K562 (cell line): Measurements from ENCODE around the gene BDH2. TPM values are rescaled to one million over a fixed set of nuclear protein-coding genes. Genes with fewer than 3 reads are reported as not detected.

Source experiments
- MAZ ChIP-seq, 2 experiments: fragments of 450-650 bp in 1 of 2; sonication (generic) in 1 of 2; formaldehyde crosslinking; IDR thresholded peaks in 1 of 2; conservative IDR thresholded peaks in 1 of 2; 2 replicates each; pipeline versions ENCODE4 v1.4.0 to v1.5.0; 2020; ENCODE audit warnings: mild to moderate bottlenecking in 1 of 2, missing genetic modification reagents in 1 of 2
- POLR2G ChIP-seq: fragments of 200-400 bp; formaldehyde crosslinking; IDR thresholded peaks from 2 replicates; pipeline ENCODE4 v1.6.1; 2017; ENCODE audit warnings: low read depth, mild to moderate bottlenecking, antibody characterized with exemption, low read length, moderate library complexity
- POLR3A ChIP-seq: IDR thresholded peaks from 2 replicates; pipeline ENCODE4 v1.6.1; 2011; ENCODE audit warnings: borderline replicate concordance, mild to moderate bottlenecking, moderate library complexity; ENCODE audit not compliant: insufficient read length, insufficient read depth; ENCODE audit errors: extremely low read depth
- RERE ChIP-seq: sonication (generic); formaldehyde crosslinking; IDR thresholded peaks from 2 replicates; pipeline ENCODE4 v1.8.0; 2023; ENCODE audit warnings: missing genetic modification reagents, mild to moderate bottlenecking, borderline replicate concordance
- TAF9B ChIP-seq: fragments of 450-650 bp; IDR thresholded peaks from 2 replicates; pipeline ENCODE4 v1.6.1; 2018; ENCODE audit warnings: mild to moderate bottlenecking; ENCODE audit not compliant: partially characterized antibody
- WHSC1 ChIP-seq: IDR thresholded peaks from one replicate; pipeline ENCODE4 v1.6.1; 2012; ENCODE audit warnings: low read length, control low read depth, inconsistent platforms
- ZNF274 ChIP-seq: IDR thresholded peaks from 2 replicates; pipeline ENCODE4 v1.6.1; 2011; ENCODE audit warnings: low read depth, mild to moderate bottlenecking, low read length, moderate library complexity, borderline replicate concordance
- ZNF318 ChIP-seq, 2 experiments: fragments of 450-650 bp; IDR thresholded peaks; 2 replicates each; pipeline ENCODE4 v1.6.1; 2016; ENCODE audit warnings: mild to moderate bottlenecking in 2 of 2, borderline replicate concordance in 1 of 2, low read depth in 1 of 2, moderate library complexity in 1 of 2
- polyA plus RNA-seq, 8 experiments: library from polyadenylated mRNA; depleted of rRNA in 4 of 8; stranded (reverse) in 5 of 8; unstranded in 3 of 8; fragments of >200 nt; fragmentation: Nextera tagmentation in 2 of 8; fragmentation: Illumina TruSeq in 1 of 8; extraction: Ambion mirVana in 2 of 8; extraction: Trizol in 1 of 8; gene quantifications; 2 replicates each; pipeline versions ENCODE4 v1.2.1 to v1.2.3, GENCODE V29; 2011 to 2014; ENCODE audit warnings: inconsistent platforms in 1 of 8, missing spikeins in 1 of 8
- total RNA-seq, 7 experiments: library from RNA; depleted of rRNA in 6 of 7; stranded (reverse); fragments of >200 nt in 6 of 7; fragmentation: Illumina TruSeq in 2 of 7; extraction: Trizol in 2 of 7; gene quantifications; 2 replicates each; pipeline versions ENCODE4 v1.2.1 to v1.2.3, GENCODE V29; 2011 to 2021; ENCODE audit warnings: low replicate concordance in 1 of 7
- TF ChIP-seq, protein P1 (sequence below), 2 experiments: fragments of 450-650 bp; IDR thresholded peaks; 2 replicates each; pipeline ENCODE4 v1.6.1; 2016

BDH2 gene
- total and polyA plus RNA-seq, 9 of the 15 experiments (the other 6 are each of a cell fraction or from before 2014, with no cell fraction given), result 4.9 to 17.9 (median 9.1) TPM

- no peak for TF ChIP-seq ZNF318 (IDR thresholded peaks at IDR 0.05; ENCODE audit: borderline replicate concordance in 1 of 2, low read depth in 1 of 2)
- TF ChIP-seq POLR2G, result peak; percentile 93
- TF ChIP-seq ZNF274, result no peak
- TF ChIP-seq MAZ (CRISPR knock-in tag; conservative IDR thresholded peaks at IDR 0.05 in 1 of 2, IDR thresholded peaks at IDR 0.05 in 1 of 2), result peak; percentile 55 to 67; a peak in 2 of 4 replicates
- no peak for TF ChIP-seq POLR3A
- TF ChIP-seq TAF9B, result peak; percentile 14
- TF ChIP-seq, protein P1, sequence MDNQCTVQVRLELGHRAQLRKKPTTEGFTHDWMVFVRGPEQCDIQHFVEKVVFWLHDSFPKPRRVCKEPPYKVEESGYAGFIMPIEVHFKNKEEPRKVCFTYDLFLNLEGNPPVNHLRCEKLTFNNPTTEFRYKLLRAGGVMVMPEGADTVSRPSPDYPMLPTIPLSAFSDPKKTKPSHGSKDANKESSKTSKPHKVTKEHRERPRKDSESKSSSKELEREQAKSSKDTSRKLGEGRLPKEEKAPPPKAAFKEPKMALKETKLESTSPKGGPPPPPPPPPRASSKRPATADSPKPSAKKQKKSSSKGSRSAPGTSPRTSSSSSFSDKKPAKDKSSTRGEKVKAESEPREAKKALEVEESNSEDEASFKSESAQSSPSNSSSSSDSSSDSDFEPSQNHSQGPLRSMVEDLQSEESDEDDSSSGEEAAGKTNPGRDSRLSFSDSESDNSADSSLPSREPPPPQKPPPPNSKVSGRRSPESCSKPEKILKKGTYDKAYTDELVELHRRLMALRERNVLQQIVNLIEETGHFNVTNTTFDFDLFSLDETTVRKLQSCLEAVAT (IDR thresholded peaks at IDR 0.05), result no peak
- TF ChIP-seq RERE (CRISPR knock-in tag), result peak; percentile 83
- TF ChIP-seq WHSC1, result no peak
These were observed 23.5 kb downstream of the BDH2 start (continued) for GRCh38 chr4:103075894-103076746.
